OCI-LY3 (cell line): ENCODE measurements around the gene STK17B.

Experiments
- H2AFZ ChIP-seq: fragments of 200-600, 300-600 bp; shearing (Covaris generic); 2 replicates; pipeline ENCODE4 v1.6.0; 2014; ENCODE audit warnings: antibody characterized with exemption, low read depth, low read length
- H3K27ac ChIP-seq: fragments of 200-600, 300-600 bp; sonication (generic); 2 replicates; pipeline ENCODE4 v1.5.1; 2014; ENCODE audit warnings: mild to moderate bottlenecking, low read length, moderate library complexity, mixed read lengths
- H3K27me3 ChIP-seq: fragments of 200-600, 300-600 bp; sonication (generic); 2 replicates; pipeline ENCODE4 v1.6.1; 2014; ENCODE audit warnings: low read depth, low read length, mixed read lengths
- H3K36me3 ChIP-seq: fragments of 200-600, 300-600 bp; sonication (generic); replicated peaks from 2 replicates; pipeline ENCODE3; 2014; ENCODE audit warnings: low read depth, low read length, mixed read lengths
- H3K4me1 ChIP-seq: fragments of 300-600, 200-600 bp; sonication (generic); 2 replicates; pipeline ENCODE4 v1.6.1; 2014; ENCODE audit warnings: low read length, mixed read lengths
- H3K4me2 ChIP-seq: fragments of 200-600, 300-600 bp; sonication (generic); 2 replicates; pipeline ENCODE4 v1.6.1; 2014; ENCODE audit warnings: low read length, mixed read lengths
- H3K4me3 ChIP-seq: fragments of 300-600, 200-600 bp; sonication (generic); 2 replicates; pipeline ENCODE4 v1.5.1; 2014; ENCODE audit warnings: antibody characterized with exemption, mild to moderate bottlenecking, low read length, moderate library complexity
- H3K79me2 ChIP-seq: fragments of 300-600, 200-600 bp; shearing (Covaris generic); 2 replicates; pipeline ENCODE4 v1.6.1; 2014; ENCODE audit warnings: mild to moderate bottlenecking, low read length, mixed read lengths
- H3K9ac ChIP-seq: fragments of 300-600, 200-600 bp; shearing (Covaris generic); 2 replicates; pipeline ENCODE4 v1.6.0; 2014; ENCODE audit warnings: mild to moderate bottlenecking, low read length, moderate library complexity
- H3K9me3 ChIP-seq: fragments of 200-600, 300-600 bp; shearing (Covaris generic); 2 replicates; pipeline ENCODE4 v1.6.1; 2014; ENCODE audit warnings: low read length, mixed read lengths; ENCODE audit not compliant: insufficient read depth
- H4K20me1 ChIP-seq: fragments of 200-600, 300-600 bp; sonication (generic); 2 replicates; pipeline ENCODE4 v1.6.1; 2016; ENCODE audit warnings: low read length, mixed read lengths; ENCODE audit not compliant: insufficient read depth
- EZH2phosphoT487 ChIP-seq: fragments of 200-600 bp; shearing (Covaris generic); IDR thresholded peaks from 2 replicates; pipeline ENCODE4 v1.6.1; 2018; ENCODE audit warnings: antibody characterized with exemption, mixed run types, low read depth
- TF ChIP-seq, protein P1 (sequence below): fragments of 200-600, 300-600 bp; sonication (generic); IDR thresholded peaks from 2 replicates; pipeline ENCODE4 v1.5.1; 2014; ENCODE audit warnings: antibody characterized with exemption, low read length, low read depth

Gene STK17B

GRCh38 chr2:196130039-196130825 is 41.1 kb downstream of the STK17B start:
- no peak for TF ChIP-seq EZH2phosphoT487
- TF ChIP-seq, protein P1, sequence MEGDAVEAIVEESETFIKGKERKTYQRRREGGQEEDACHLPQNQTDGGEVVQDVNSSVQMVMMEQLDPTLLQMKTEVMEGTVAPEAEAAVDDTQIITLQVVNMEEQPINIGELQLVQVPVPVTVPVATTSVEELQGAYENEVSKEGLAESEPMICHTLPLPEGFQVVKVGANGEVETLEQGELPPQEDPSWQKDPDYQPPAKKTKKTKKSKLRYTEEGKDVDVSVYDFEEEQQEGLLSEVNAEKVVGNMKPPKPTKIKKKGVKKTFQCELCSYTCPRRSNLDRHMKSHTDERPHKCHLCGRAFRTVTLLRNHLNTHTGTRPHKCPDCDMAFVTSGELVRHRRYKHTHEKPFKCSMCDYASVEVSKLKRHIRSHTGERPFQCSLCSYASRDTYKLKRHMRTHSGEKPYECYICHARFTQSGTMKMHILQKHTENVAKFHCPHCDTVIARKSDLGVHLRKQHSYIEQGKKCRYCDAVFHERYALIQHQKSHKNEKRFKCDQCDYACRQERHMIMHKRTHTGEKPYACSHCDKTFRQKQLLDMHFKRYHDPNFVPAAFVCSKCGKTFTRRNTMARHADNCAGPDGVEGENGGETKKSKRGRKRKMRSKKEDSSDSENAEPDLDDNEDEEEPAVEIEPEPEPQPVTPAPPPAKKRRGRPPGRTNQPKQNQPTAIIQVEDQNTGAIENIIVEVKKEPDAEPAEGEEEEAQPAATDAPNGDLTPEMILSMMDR = no peak
- 0 out of 2 replicates have a peak, but pooled peaks cover 2% of the 10 kb centered on the region for H3K27me3 ChIP-seq
- no peak overlapping the region for H3K4me2 ChIP-seq
- no peaks in the 10 kb centered on the region for H3K9me3 ChIP-seq
- H3K4me1 ChIP-seq = peaks cover 7% of the 10 kb centered on the region
- H4K20me1 ChIP-seq = no peaks in the 10 kb centered on the region
- peaks cover 3% of the 10 kb centered on the region for H3K36me3 ChIP-seq
- H3K27ac ChIP-seq = no peak overlapping the region
- no peak overlapping the region for H3K9ac ChIP-seq
- H3K79me2 ChIP-seq = no peaks in the 10 kb centered on the region
- no peak overlapping the region for H2AFZ ChIP-seq
- no peak overlapping the region for H3K4me3 ChIP-seq

GRCh38 chr2:196128749-196129148 is 42.6 kb downstream of the STK17B start:
- no peak overlapping the region for H3K9ac ChIP-seq
- no peak overlapping the region for H3K4me3 ChIP-seq
- no peak for TF ChIP-seq EZH2phosphoT487
- TF ChIP-seq, protein P1 = no peak
- H3K27ac ChIP-seq = no peak overlapping the region
- H3K4me2 ChIP-seq = no peak overlapping the region
- H3K4me1 ChIP-seq = peaks cover 7% of the 10 kb centered on the region
- peaks cover 3% of the 10 kb centered on the region for H3K36me3 ChIP-seq
- 0 out of 2 replicates have a peak, but pooled peaks cover 2% of the 10 kb centered on the region for H3K27me3 ChIP-seq
- H2AFZ ChIP-seq = no peak overlapping the region
- H3K9me3 ChIP-seq = no peaks in the 10 kb centered on the region
- no peaks in the 10 kb centered on the region for H4K20me1 ChIP-seq
- H3K79me2 ChIP-seq = no peaks in the 10 kb centered on the region

DNA sequence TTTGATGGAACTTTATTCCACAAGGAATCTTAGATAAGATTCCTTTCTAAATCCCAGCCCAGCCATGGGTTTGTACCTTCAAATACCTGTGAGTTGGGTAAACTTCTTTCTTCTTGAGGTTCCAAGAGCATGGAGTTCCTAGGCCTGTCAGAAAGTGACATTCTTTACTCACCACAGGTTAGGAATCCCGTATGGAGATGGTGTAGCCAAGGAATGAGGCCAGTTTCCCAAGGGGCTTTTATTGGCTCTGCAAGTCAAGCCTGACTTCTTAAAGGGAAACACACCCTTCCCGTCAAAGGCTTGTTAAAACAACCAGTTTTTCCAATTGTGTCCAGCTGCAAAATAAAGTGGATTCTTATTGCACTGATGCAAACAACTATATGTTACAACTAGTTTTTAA is 45.8 kb downstream of the STK17B start:
- no peak overlapping the region for H3K4me3 ChIP-seq
- H3K9ac ChIP-seq = no peak overlapping the region
- H3K27me3 ChIP-seq = 0 out of 2 replicates have a peak, but pooled peaks cover 2% of the 10 kb centered on the region
- H3K4me1 ChIP-seq = no peaks in the 10 kb centered on the region
- H2AFZ ChIP-seq = no peak overlapping the region
- H3K9me3 ChIP-seq = no peaks in the 10 kb centered on the region
- H3K27ac ChIP-seq = no peak overlapping the region
- no peak overlapping the region for H3K4me2 ChIP-seq
- no peaks in the 10 kb centered on the region for H3K36me3 ChIP-seq
- TF ChIP-seq, protein P1 = no peak
- TF ChIP-seq EZH2phosphoT487 = no peak
- H4K20me1 ChIP-seq = no peaks in the 10 kb centered on the region
- H3K79me2 ChIP-seq = no peaks in the 10 kb centered on the region

DNA sequence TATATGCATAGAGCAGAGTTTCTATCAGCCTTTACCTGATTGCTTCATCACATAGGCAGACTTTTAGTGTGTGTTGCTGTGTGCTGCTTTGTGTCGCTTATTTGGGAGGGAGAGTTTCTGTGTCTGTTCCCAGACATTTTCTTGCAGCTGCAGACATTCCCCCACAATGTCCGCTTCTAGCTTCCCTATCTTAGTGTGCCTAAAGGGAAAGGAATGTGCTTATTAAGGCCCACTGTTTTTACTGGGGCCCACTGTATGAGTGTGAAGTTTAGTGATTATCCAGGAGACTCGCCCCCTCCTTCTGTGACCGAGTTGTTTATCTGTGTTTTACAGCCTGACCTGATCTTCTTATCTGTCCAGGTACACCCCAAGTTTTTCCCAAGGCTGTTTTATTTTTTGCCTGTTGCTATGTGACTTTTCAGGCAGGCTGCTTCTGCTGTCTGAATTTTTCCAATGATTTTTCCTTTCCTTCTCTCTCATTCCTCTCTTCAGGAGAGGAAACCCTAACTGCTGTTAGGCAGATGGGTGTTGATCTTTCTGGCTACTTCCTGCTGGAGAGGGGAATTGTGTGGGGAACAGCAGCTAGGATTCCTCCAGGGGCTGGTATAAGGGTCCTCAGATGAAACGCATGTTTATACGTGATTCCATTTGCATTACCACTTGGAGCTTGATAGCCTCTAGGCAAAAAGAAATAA is 47.6 kb downstream of the STK17B start:
- H3K9me3 ChIP-seq = no peaks in the 10 kb centered on the region
- 0 out of 2 replicates have a peak, but pooled peaks cover 2% of the 10 kb centered on the region for H3K27me3 ChIP-seq
- no peak overlapping the region for H3K9ac ChIP-seq
- no peaks in the 10 kb centered on the region for H3K36me3 ChIP-seq
- H3K27ac ChIP-seq = no peak overlapping the region
- no peak overlapping the region for H3K4me3 ChIP-seq
- no peak overlapping the region for H3K4me2 ChIP-seq
- H3K4me1 ChIP-seq = no peaks in the 10 kb centered on the region
- no peak for TF ChIP-seq EZH2phosphoT487
- TF ChIP-seq, protein P1 = no peak
- no peak overlapping the region for H2AFZ ChIP-seq
- H3K79me2 ChIP-seq = no peaks in the 10 kb centered on the region
- H4K20me1 ChIP-seq = no peaks in the 10 kb centered on the region
